ENCODE measurements around the gene KMT2B. TPM values are rescaled to one million over a fixed set of nuclear protein-coding genes. Genes with fewer than 3 reads are reported as not detected.

The KMT2B gene
- total RNA-seq, 2 experiments from 2014 or later: 47.0 to 54.2 TPM

- Mint-ChIP-seq H3K27ac (peak overlapping the region; percentile 98), H3K4me3 (peak overlapping the region; percentile 93), H3K36me3 (peaks cover 24% of the 10 kb centered on the region), H3K27me3 (no peaks in the 10 kb centered on the region), H3K9me3 (no peaks in the 10 kb centered on the region), H3K4me1 (ENCODE audit: low read depth) (peaks cover 46% of the 10 kb centered on the region)
- POLR2A ChIA-PET: interaction anchor here (3.5 to 4.3 kb wide), 2 partner anchors 26 to 32 kb away, joined by 13 to 45 read pairs; partner anchors contain the start of gene KMT2B
- CTCF ChIA-PET: interaction anchor here (0.7 to 2.1 kb wide), 7 partner anchors 11 to 187 kb away, joined by 3 to 10 read pairs (median 4); no protein-coding TSS in a partner anchor
- intact Hi-C loops (cut with micrococcal nuclease): loop anchor here (1.0 to 10.0 kb wide), 8 partner anchors 28 to 470 kb away; partner anchors contain the start of genes ARHGAP33, COX6B1, ETV2 and NFKBID
- DNase-seq: peak; percentile 96
Measured at GRCh38 chr19:35744430-35745327, 26.9 kb downstream of the KMT2B start.

- Mint-ChIP-seq H3K27ac (peak within 1 kb of the TSS; percentile 98), H3K27me3 (no peaks in the 10 kb centered on the region), H3K9me3 (no peaks in the 10 kb centered on the region), H3K36me3 (peaks cover 21% of the 10 kb centered on the region), H3K4me3 (peak within 1 kb of the TSS; percentile 93), H3K4me1 (ENCODE audit: low read depth) (peaks cover 51% of the 10 kb centered on the region)
- peak; percentile 98 for DNase-seq
- CTCF ChIA-PET: interaction anchor here (0.9 to 1.5 kb wide), 3 partner anchors 51 to 187 kb away, joined by 3 to 10 read pairs (median 7); no protein-coding TSS in a partner anchor
- intact Hi-C loops (cut with micrococcal nuclease): loop anchor here (1.0 to 10.0 kb wide), 8 partner anchors 29 to 469 kb away; partner anchors contain the start of genes ARHGAP33, COX6B1, ETV2 and NFKBID
- POLR2A ChIA-PET: interaction anchor here (3.5 to 4.3 kb wide), 2 partner anchors 27 to 33 kb away, joined by 13 to 45 read pairs; partner anchors contain the start of gene KMT2B
Measured at GRCh38 chr19:35745328-35746086, 27.7 kb downstream of the KMT2B start, which contains the start of the genes PSENEN and U2AF1L4. PSENEN (plus strand) TSS chr19:35745651; CDS start chr19:35745931, 280 bp downstream. U2AF1L4 (minus strand) TSS chr19:35745418; CDS start chr19:35745391, 27 bp downstream.

- peak overlapping the region; percentile 98 for H3K27ac Mint-ChIP-seq
- intact Hi-C loops (cut with micrococcal nuclease): loop anchor here (5.0 to 10.0 kb wide), 4 partner anchors 101 to 469 kb away; partner anchors contain the start of genes COX6B1, ETV2, OVOL3 and POLR2I
- peak overlapping the region; percentile 93 for H3K4me3 Mint-ChIP-seq
- no peaks in the 10 kb centered on the region for H3K27me3 Mint-ChIP-seq
- DNase-seq: no peak
- POLR2A ChIA-PET: interaction anchor here (3.5 to 4.3 kb wide), 2 partner anchors 28 to 33 kb away, joined by 13 to 45 read pairs; partner anchors contain the start of gene KMT2B
- H3K4me1 Mint-ChIP-seq (ENCODE audit: low read depth): peaks cover 51% of the 10 kb centered on the region
- CTCF ChIA-PET: interaction anchor here (0.9 to 1.5 kb wide), 2 partner anchors 73 to 186 kb away, joined by 3 to 7 read pairs; no protein-coding TSS in a partner anchor
- H3K9me3 Mint-ChIP-seq: no peaks in the 10 kb centered on the region
- peaks cover 16% of the 10 kb centered on the region for H3K36me3 Mint-ChIP-seq
Measured at GRCh38 chr19:35746087-35746462, 28.3 kb downstream of the KMT2B start.

GRCh38 chr19:35746531-35746930 lies 28.7 kb downstream of the KMT2B start:
- Mint-ChIP-seq H3K27me3 (no peaks in the 10 kb centered on the region), H3K4me1 (ENCODE audit: low read depth) (peaks cover 51% of the 10 kb centered on the region)

DNA sequence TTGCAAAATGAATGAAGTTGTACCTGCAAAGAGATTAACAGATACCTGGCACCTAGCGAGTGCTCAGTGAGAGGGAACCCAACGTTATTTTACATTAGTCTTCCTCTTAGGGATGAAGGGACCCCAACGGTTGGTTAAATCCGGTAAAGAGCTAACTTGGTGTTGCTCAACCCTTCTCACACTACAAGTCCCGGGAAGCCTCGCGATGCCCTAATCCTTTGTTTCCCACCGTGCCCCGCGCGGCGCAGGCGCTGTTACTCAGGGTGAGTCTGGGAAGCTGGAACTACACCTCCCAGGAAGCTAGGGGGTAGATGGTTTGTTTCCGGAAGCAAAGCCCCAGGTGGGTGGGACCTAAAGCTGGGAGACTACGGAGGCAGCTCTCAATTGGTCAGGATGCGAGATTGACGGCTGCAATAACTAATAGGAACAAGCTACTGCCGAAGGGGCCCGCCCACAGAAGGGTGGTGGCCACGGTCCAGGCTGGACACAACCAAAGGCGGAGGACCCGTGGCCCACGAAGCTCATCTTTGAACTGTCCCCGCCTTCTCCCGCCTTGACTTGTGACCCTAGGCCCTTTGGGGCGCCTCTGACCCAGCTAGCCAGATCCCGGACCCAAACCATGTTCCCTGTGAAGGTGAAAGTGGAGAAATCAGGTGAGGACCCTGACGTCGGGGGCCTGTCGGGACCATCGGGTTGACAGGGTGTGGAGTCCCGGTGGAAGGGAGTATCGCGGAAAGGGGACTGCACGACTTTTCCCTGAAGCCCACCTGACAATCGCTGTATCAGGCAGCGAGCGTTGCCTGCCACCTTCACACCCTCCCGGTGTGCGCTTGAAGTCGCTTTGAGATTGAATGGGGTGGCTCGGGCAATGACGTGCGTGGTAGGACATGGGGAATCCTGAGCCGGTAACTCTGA lies 30.6 kb downstream of the KMT2B start, which contains the start of gene LIN37:
LIN37 (plus strand) TSS at position 471 of the 915 bp plus-strand sequence; CDS start at position 620, 149 bp downstream.
- peaks cover 42% of the 10 kb centered on the region for H3K4me1 Mint-ChIP-seq (ENCODE audit: low read depth)
- peak within 1 kb of the TSS; percentile 94 for H3K4me3 Mint-ChIP-seq
- H3K36me3 Mint-ChIP-seq: peaks cover 5% of the 10 kb centered on the region
- no peaks in the 10 kb centered on the region for H3K9me3 Mint-ChIP-seq
- DNase-seq: peak; percentile 99
- peak within 1 kb of the TSS; percentile 88 for H3K27ac Mint-ChIP-seq
- CTCF ChIA-PET: interaction anchor here (0.5 to 1.2 kb wide), 11 partner anchors 9 to 205 kb away, joined by 3 to 6 read pairs (median 3); partner anchors contain the start of gene KMT2B
- H3K27me3 Mint-ChIP-seq: no peaks in the 10 kb centered on the region
- intact Hi-C loops (cut with micrococcal nuclease): loop anchor here (1.0 to 10.0 kb wide), 7 partner anchors 10 to 466 kb away; partner anchors contain the start of genes ARHGAP33, COX6B1, ETV2 and OVOL3
- POLR2A ChIA-PET: interaction anchor here (0.9 to 1.5 kb wide), 6 partner anchors 9 to 108 kb away, joined by 3 to 9 read pairs (median 6); partner anchors contain the start of genes COX6B1, KIRREL2, KMT2B and PROSER3

More at GRCh38 chr19:35746531-35746930, 28.7 kb downstream of the KMT2B start:
- ChIA-PET POLR2A (interaction anchor here (3.5 kb wide), 1 partner anchor 28 kb away, joined by 13 read pairs; the partner anchor contains the start of gene KMT2B), CTCF (no interaction called here)
- DNase-seq: no peak
- peak overlapping the region; percentile 98 for H3K27ac Mint-ChIP-seq
- intact Hi-C loops (cut with micrococcal nuclease): loop anchor here (5.0 to 10.0 kb wide), 4 partner anchors 102 to 468 kb away; partner anchors contain the start of genes COX6B1, ETV2, OVOL3 and POLR2I
- peaks cover 16% of the 10 kb centered on the region for H3K36me3 Mint-ChIP-seq
- H3K9me3 Mint-ChIP-seq: no peaks in the 10 kb centered on the region
- H3K4me3 Mint-ChIP-seq: peak overlapping the region; percentile 93

GRCh38 chr19:35750167-35750566 lies 32.4 kb downstream of the KMT2B start:
- intact Hi-C loops (cut with micrococcal nuclease): no loop called here
- Mint-ChIP-seq H3K9me3 (no peaks in the 10 kb centered on the region), H3K27ac (no peak overlapping the region), H3K27me3 (no peaks in the 10 kb centered on the region), H3K4me1 (ENCODE audit: low read depth) (peaks cover 31% of the 10 kb centered on the region), H3K4me3 (no peak overlapping the region), H3K36me3 (peaks cover 4% of the 10 kb centered on the region)
- ChIA-PET POLR2A (no interaction called here), CTCF (interaction anchor here (1.1 to 1.4 kb wide), 2 partner anchors 56 to 181 kb away, joined by 3 read pairs; no protein-coding TSS in a partner anchor)
- DNase-seq: no peak

DNA sequence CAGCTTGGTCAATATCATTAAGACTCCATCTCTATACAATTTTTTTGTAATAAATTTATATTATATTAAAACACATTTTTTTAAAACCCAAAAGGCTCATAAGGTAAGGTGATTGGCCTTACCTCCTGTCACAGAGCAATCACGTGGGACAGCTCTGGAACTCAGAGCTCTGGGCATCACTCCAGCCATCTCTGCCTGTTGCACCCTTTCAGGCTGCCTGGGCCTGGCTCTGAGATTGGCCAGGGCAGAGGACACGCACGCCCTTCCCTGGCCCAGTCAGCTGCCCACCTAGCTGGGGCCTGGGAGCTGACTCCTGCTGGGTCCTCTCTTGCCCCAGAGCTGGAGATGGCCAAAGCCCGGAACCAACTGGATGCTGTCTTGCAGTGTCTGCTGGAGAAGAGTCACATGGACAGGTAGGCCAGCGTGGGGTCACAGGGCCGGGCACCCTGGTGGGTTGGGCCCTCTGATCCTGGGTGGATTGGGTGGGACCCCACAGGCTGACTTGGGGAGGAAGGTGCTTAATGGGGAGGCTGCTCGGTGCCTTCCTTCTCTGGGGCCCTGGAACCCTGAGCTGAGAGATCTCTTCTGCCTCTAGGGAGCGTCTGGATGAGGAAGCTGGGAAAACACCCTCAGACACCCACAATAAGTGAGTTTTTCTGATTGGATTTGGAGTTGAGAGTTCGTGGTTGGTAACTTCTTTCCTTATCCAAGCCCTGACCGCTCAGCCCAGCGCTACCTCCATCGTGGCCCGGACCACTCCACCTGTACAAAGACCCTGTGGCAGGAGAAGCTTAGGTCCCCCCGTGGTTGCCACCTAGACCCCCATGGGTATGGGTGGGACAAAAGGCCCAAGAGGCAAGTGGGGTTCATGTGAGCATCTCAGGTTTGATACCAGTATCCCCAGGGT lies 34.3 kb downstream of the KMT2B start:
- CTCF ChIA-PET: interaction anchor here (1.3 kb wide), 1 partner anchor 60 kb away, joined by 8 read pairs; no protein-coding TSS in a partner anchor
- no peaks in the 10 kb centered on the region for H3K27me3 Mint-ChIP-seq
- H3K4me1 Mint-ChIP-seq (ENCODE audit: low read depth): peaks cover 30% of the 10 kb centered on the region
- no peak for DNase-seq
- H3K9me3 Mint-ChIP-seq: no peaks in the 10 kb centered on the region
- H3K27ac Mint-ChIP-seq: no peak overlapping the region
- H3K36me3 Mint-ChIP-seq: peaks cover 6% of the 10 kb centered on the region
- intact Hi-C loops (cut with micrococcal nuclease): no loop called here
- H3K4me3 Mint-ChIP-seq: no peak overlapping the region
- POLR2A ChIA-PET: no interaction called here

GRCh38 chr19:35752746-35753350 lies 35.0 kb downstream of the KMT2B start:
- POLR2A ChIA-PET: no interaction called here
- Mint-ChIP-seq H3K4me3 (no peak overlapping the region), H3K4me1 (ENCODE audit: low read depth) (peaks cover 28% of the 10 kb centered on the region), H3K27ac (no peak overlapping the region), H3K36me3 (peaks cover 7% of the 10 kb centered on the region), H3K9me3 (no peaks in the 10 kb centered on the region), H3K27me3 (no peaks in the 10 kb centered on the region)
- DNase-seq: no peak
- intact Hi-C loops (cut with micrococcal nuclease): no loop called here
- CTCF ChIA-PET: interaction anchor here (1.3 kb wide), 1 partner anchor 61 kb away, joined by 8 read pairs; no protein-coding TSS in a partner anchor

- Mint-ChIP-seq H3K4me1 (ENCODE audit: low read depth) (peaks cover 26% of the 10 kb centered on the region), H3K27me3 (no peaks in the 10 kb centered on the region), H3K4me3 (no peak overlapping the region), H3K36me3 (peaks cover 9% of the 10 kb centered on the region), H3K9me3 (no peaks in the 10 kb centered on the region), H3K27ac (no peak overlapping the region)
- CTCF ChIA-PET: no interaction called here
- DNase-seq: no peak
- intact Hi-C loops (cut with micrococcal nuclease): no loop called here
- POLR2A ChIA-PET: no interaction called here
Measured at GRCh38 chr19:35753634-35754369, 36.0 kb downstream of the KMT2B start.
